HG02885 (cell line): ENCODE results near the gene SLITRK5.

Experiments used
- ATAC-seq: cut with Tn5 transposase; IDR thresholded peaks from one replicate; pipeline ENCODE4 v1.9.1; 2021; ENCODE audit warnings: mild to moderate bottlenecking; ENCODE audit not compliant: unreplicated experiment, poor library complexity

Gene SLITRK5, protein sequence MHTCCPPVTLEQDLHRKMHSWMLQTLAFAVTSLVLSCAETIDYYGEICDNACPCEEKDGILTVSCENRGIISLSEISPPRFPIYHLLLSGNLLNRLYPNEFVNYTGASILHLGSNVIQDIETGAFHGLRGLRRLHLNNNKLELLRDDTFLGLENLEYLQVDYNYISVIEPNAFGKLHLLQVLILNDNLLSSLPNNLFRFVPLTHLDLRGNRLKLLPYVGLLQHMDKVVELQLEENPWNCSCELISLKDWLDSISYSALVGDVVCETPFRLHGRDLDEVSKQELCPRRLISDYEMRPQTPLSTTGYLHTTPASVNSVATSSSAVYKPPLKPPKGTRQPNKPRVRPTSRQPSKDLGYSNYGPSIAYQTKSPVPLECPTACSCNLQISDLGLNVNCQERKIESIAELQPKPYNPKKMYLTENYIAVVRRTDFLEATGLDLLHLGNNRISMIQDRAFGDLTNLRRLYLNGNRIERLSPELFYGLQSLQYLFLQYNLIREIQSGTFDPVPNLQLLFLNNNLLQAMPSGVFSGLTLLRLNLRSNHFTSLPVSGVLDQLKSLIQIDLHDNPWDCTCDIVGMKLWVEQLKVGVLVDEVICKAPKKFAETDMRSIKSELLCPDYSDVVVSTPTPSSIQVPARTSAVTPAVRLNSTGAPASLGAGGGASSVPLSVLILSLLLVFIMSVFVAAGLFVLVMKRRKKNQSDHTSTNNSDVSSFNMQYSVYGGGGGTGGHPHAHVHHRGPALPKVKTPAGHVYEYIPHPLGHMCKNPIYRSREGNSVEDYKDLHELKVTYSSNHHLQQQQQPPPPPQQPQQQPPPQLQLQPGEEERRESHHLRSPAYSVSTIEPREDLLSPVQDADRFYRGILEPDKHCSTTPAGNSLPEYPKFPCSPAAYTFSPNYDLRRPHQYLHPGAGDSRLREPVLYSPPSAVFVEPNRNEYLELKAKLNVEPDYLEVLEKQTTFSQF

GRCh38 chr13:87671031-87671752 lies at the start of gene SLITRK5:
TSS of gene SLITRK5 (plus strand) at chr13:87671371. CDS start at chr13:87675389, 4,018 bp downstream.
- peak; percentile 96 for ATAC-seq

GRCh38 chr13:87622971-87623370 lies 48.2 kb upstream of the SLITRK5 start:
- ATAC-seq = no peak

DNA sequence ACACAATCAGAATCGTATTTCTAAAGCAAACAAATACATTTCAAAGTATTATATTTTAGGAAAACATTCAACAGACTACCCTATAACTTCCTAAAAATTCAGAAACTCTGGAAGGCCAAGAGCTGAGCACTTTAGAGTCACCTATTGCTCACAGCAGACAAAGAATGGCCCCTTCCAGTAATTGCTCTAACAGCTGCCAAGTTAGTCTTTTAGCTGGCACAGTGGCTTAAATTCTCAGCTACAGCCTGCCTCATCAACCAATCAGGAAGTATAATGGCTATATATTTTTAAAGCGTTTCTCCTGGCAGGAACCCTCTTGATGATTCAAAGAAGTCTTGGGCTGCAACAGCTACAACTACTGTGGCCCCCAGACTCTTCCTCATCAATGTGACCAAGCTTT lies 14.9 kb upstream of the SLITRK5 start:
- ATAC-seq = no peak

DNA sequence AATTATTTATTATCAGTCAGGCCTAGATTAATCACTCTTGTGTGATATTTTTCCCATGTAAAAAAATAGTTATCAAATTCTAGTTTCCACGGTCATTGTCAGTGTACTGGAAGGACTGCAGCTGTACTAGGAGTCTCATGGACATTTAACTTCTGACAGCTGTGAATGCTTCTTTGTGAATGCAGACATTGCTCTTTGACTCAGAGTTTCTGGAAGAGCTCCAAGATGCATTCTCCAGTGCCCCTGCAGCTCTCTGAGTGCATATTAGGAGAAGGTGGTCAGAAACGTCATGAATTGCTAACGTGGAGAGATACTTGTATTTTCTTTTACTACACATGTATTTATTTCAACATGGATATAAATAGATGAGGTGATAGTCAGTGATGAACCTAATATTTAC lies 9.7 kb upstream of the SLITRK5 start:
- ATAC-seq = no peak

DNA sequence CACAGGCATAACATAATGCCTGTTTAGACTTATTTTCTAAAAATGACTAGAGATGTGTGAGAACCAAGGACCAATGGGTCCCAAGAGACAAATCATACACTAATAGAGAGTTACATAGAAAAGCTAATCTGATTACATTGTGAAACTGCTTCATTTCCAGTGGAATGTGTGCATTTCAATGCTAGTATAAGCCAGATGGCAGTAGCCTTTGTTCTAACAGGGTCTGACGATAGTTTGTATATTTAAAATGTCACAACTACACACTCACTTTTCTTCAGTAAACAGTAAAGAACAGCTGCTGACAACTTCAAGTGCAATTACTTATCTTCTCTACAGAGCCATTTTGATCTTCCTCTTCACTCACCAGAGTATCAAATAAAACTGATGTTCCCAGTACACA lies 4.3 kb upstream of the SLITRK5 start:
- ATAC-seq = no peak

- no peak for ATAC-seq
Observed at GRCh38 chr13:87667686-87668085, 3.5 kb upstream of the SLITRK5 start.

DNA sequence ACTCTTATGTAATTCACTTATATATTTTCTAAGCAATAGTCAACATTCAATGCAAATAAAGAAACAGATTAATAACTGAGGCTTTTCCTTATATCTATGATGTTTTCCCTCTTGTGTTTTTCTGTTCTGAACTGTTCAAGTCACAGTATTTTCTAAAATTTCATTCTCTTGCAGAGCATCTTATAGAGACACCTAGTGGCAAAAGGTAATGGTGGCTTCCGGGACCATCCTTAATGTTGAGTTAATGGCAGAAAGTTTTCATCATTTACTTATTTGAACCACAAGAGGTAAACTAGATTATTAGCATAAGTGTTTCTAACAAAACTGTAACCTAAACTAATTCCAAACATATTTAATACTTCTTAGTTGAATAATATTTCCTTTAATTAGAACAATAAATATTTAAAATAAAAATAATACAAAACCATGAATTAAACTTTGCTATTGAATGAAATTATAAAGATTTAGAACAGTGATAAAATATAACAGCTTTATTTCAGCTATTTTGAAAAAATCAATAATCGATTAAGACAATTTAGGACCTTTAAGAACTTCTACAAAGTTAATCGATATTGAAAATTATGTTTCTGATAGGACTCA lies 1.7 kb upstream of the SLITRK5 start:
- peak; percentile 58 for ATAC-seq

- ATAC-seq = no peak
Observed at GRCh38 chr13:87671753-87672605, 808 bp downstream of the SLITRK5 start.

DNA sequence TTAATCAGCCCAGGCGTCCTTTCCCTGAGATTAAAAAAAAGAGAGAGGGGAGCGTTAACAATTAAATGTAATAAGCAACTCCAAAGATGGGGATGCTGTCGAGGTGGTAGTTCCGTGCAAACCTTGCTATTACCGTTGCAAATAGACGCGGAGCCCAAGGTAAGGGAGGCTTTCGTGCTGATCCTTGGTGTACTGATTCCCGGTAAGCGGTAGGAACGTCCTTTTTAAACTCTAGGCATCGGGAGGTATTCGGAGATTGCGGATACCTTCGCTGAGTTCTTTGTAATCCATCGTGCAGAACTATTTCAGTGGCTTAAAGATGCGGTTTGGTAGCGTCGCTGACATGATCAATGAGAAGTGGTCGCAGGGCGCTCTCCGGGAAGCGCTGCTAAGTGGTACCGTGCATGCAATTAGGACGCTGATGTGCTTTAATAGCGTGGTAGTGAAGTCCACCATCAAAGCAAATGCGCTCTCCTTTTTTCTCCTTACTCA lies 3.1 kb downstream of the SLITRK5 start:
- ATAC-seq = no peak

GRCh38 chr13:87675851-87676250 lies 4.7 kb downstream of the SLITRK5 start:
- no peak for ATAC-seq

GRCh38 chr13:87676254-87677042 lies 5.3 kb downstream of the SLITRK5 start:
- no peak for ATAC-seq

DNA sequence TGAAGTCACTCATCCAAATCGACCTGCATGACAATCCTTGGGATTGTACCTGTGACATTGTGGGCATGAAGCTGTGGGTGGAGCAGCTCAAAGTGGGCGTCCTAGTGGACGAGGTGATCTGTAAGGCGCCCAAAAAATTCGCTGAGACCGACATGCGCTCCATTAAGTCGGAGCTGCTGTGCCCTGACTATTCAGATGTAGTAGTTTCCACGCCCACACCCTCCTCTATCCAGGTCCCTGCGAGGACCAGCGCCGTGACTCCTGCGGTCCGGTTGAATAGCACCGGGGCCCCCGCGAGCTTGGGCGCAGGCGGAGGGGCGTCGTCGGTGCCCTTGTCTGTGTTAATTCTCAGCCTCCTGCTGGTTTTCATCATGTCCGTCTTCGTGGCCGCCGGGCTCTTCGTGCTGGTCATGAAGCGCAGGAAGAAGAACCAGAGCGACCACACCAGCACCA lies 5.9 kb downstream of the SLITRK5 start:
- ATAC-seq = no peak

DNA sequence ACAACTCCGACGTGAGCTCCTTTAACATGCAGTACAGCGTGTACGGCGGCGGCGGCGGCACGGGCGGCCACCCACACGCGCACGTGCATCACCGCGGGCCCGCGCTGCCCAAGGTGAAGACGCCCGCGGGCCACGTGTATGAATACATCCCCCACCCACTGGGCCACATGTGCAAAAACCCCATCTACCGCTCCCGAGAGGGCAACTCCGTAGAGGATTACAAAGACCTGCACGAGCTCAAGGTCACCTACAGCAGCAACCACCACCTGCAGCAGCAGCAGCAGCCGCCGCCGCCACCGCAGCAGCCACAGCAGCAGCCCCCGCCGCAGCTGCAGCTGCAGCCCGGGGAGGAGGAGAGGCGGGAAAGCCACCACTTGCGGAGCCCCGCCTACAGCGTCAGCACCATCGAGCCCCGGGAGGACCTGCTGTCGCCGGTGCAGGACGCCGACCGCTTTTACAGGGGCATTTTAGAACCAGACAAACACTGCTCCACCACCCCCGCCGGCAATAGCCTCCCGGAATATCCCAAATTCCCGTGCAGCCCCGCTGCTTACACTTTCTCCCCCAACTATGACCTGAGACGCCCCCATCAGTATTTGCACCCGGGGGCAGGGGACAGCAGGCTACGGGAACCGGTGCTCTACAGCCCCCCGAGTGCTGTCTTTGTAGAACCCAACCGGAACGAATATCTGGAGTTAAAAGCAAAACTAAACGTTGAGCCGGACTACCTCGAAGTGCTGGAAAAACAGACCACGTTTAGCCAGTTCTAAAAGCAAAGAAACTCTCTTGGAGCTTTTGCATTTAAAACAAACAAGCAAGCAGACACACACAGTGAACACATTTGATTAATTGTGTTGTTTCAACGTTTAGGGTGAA lies 6.6 kb downstream of the SLITRK5 start:
- ATAC-seq = no peak

DNA sequence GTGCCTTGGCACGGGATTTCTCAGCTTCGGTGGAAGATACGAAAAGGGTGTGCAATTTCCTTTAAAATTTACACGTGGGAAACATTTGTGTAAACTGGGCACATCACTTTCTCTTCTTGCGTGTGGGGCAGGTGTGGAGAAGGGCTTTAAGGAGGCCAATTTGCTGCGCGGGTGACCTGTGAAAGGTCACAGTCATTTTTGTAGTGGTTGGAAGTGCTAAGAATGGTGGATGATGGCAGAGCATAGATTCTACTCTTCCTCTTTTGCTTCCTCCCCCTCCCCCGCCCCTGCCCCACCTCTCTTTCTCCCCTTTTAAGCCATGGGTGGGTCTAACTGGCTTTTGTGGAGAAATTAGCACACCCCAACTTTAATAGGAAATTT lies 7.2 kb downstream of the SLITRK5 start:
- ATAC-seq = no peak

DNA sequence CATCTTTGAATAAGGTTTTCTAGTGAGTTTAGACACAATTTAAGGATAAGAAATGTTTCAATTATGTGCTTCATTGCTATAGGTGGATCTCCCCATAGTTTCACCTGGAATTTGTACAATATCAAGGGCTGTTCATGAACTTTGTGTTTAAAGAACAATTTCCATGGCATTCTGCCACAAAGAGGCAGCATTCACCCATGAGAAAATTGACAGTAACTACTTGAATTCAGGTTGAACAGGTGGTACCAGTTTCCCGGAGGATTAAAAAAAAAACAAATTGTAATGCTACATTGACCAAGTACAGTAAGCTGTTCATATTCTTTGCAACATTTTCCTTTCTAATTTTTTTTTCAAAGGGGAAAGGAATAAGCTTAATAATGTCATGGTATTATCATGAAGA lies 9.1 kb downstream of the SLITRK5 start:
- ATAC-seq = no peak

- no peak for ATAC-seq
Observed at GRCh38 chr13:87684850-87685742, 13.9 kb downstream of the SLITRK5 start.
